ENCODE results near the gene NKTR.

The NKTR gene

GRCh38 chr3:42608581-42608980, 8.1 kb downstream of the NKTR start:
- Histone ChIP-seq H3K9me3 (ENCODE audit: control insufficient read depth, insufficient read depth, low read depth, low read length) (no peaks in the 10 kb centered on the region), H3K27ac (ENCODE audit: extremely low read depth, low read depth, low read length) (no peak overlapping the region), H3K4me3 (ENCODE audit: low read depth, low read length) (no peak overlapping the region), H3K36me3 (ENCODE audit: control insufficient read depth in 2 of 2, insufficient read depth in 1 of 2, low read length in 2 of 2) (peaks cover 6 to 53% of the 10 kb centered on the region in 2 experiments; a peak in 2 of 3 replicates), H3K4me1 (ENCODE audit: control insufficient read depth, insufficient read depth, low read length) (no peaks in the 10 kb centered on the region)
- POLR2A ChIA-PET, result interaction anchor here (1.3 kb wide), 1 partner anchor 8 kb away, joined by 6 read pairs; the partner anchor contains the start of gene NKTR
- TF ChIP-seq ZNF324 (tag by site-specific recombination; IDR thresholded peaks at IDR 0.05) (no peak), ZNF501 (tag by site-specific recombination; IDR thresholded peaks at IDR 0.05) (no peak), ZNF433 (tag by site-specific recombination; IDR thresholded peaks at IDR 0.05; ENCODE audit: low read depth) (no peak), ZNF510 (tag by site-specific recombination; IDR thresholded peaks at IDR 0.05; ENCODE audit: insufficient replicate concordance) (no peak), WT1 (tag by site-specific recombination; IDR thresholded peaks at IDR 0.05) (no peak), ZNF311 (tag by site-specific recombination; IDR thresholded peaks at IDR 0.05; ENCODE audit: borderline replicate concordance) (no peak), PRDM1 (tag by site-specific recombination; IDR thresholded peaks at IDR 0.05) (no peak), ZNF692 (tag by site-specific recombination; IDR thresholded peaks at IDR 0.05) (no peak), ZNF10 (tag by site-specific recombination; IDR thresholded peaks at IDR 0.05) (no peak), HIC1 (tag by site-specific recombination; IDR thresholded peaks at IDR 0.05) (no peak)
- CTCF ChIA-PET, result no interaction called here

GRCh38 chr3:42610976-42611375, 10.5 kb downstream of the NKTR start:
- CTCF ChIA-PET, result interaction anchor here (0.7 to 1.0 kb wide), 3 partner anchors 9 to 19 kb away, joined by 3 read pairs; no protein-coding TSS in a partner anchor
- Histone ChIP-seq H3K4me3 (ENCODE audit: low read depth, low read length) (no peak overlapping the region), H3K9me3 (ENCODE audit: control insufficient read depth, insufficient read depth, low read depth, low read length) (no peaks in the 10 kb centered on the region), H3K36me3 (ENCODE audit: control insufficient read depth in 2 of 2, insufficient read depth in 1 of 2, low read length in 2 of 2) (peaks cover 4 to 44% of the 10 kb centered on the region in 2 experiments; a peak in 2 of 3 replicates), H3K4me1 (ENCODE audit: control insufficient read depth, insufficient read depth, low read length) (no peaks in the 10 kb centered on the region), H3K27ac (ENCODE audit: extremely low read depth, low read depth, low read length) (no peak overlapping the region)
- POLR2A ChIA-PET, result interaction anchor here (0.8 kb wide), 1 partner anchor 11 kb away, joined by 3 read pairs; no protein-coding TSS in a partner anchor
- TF ChIP-seq ZNF155 (tag by site-specific recombination; IDR thresholded peaks at IDR 0.05) (no peak), ZNF560 (tag by site-specific recombination; IDR thresholded peaks at IDR 0.05; ENCODE audit: borderline replicate concordance) (no peak), ZNF202 (tag by site-specific recombination; IDR thresholded peaks at IDR 0.05; ENCODE audit: borderline replicate concordance) (no peak), ZBTB49 (tag by site-specific recombination; IDR thresholded peaks at IDR 0.05; ENCODE audit: low read depth) (no peak), ZNF274 (IDR thresholded peaks at IDR 0.05; ENCODE audit: low read length) (no peak), ZNF274 (tag by site-specific recombination; IDR thresholded peaks at IDR 0.05; ENCODE audit: borderline replicate concordance) (no peak), ZNF660 (tag by site-specific recombination; IDR thresholded peaks at IDR 0.05) (no peak)
